ENCODE results near the gene P2RY2. TPM values are rescaled to one million over a fixed set of nuclear protein-coding genes. Genes with fewer than 3 reads are reported as not detected.

Gene P2RY2
- polyA plus RNA-seq, 2 of the 4 experiments (the other 2 are of a cell fraction): 3.7 to 6.4 TPM

- DNase-seq (ENCODE audit: low read depth in 1 of 2, low spot score in 1 of 2) (no peak), ATAC-seq (no peak), FAIRE-seq (no peak)
- TF ChIP-seq ELK1 (IDR thresholded peaks at IDR 0.05; ENCODE audit: low read depth, low read length) (no peak), HOXA7 (CRISPR knock-in tag; IDR thresholded peaks at IDR 0.05) (no peak), KDM1A (IDR thresholded peaks at IDR 0.05; ENCODE audit: low read depth) (no peak), RNF2 (IDR thresholded peaks at IDR 0.05; ENCODE audit: borderline replicate concordance, low read depth) (no peak), POLR2A (IDR thresholded peaks at IDR 0.05; ENCODE audit: low read length) (no peak), FOSB (CRISPR knock-in tag; IDR thresholded peaks at IDR 0.05) (no peak), FOXS1 (CRISPR knock-in tag; IDR thresholded peaks at IDR 0.05) (no peak), PBX3 (IDR thresholded peaks at IDR 0.05) (no peak), PHF8 (IDR thresholded peaks at IDR 0.05; ENCODE audit: borderline replicate concordance, low read depth) (no peak), CTCF (IDR thresholded peaks at IDR 0.05) (no peak), RFX5 (IDR thresholded peaks at IDR 0.05) (no peak), CHD4 (IDR thresholded peaks at IDR 0.05; ENCODE audit: borderline replicate concordance) (no peak), JUNB (IDR thresholded peaks at IDR 0.05) (no peak), MAZ (IDR thresholded peaks at IDR 0.05; ENCODE audit: borderline replicate concordance, low read depth, low read length) (no peak)
- Histone ChIP-seq H3K4me3 (no peak overlapping the region), H3K4me2 (no peak overlapping the region), H3K9me3 (no peaks in the 10 kb centered on the region), H3K27ac (no peak overlapping the region), H3K4me1 (peaks cover 15% of the 10 kb centered on the region; the same call in 1 of the 3 replicates)
- POLR2A ChIA-PET: interaction anchor here (0.6 to 1.5 kb wide), 2 partner anchors 11 to 61 kb away, joined by 3 to 4 read pairs; no protein-coding TSS in a partner anchor
- CTCF ChIA-PET: interaction anchor here (0.6 to 9.2 kb wide), 5 partner anchors 10 to 423 kb away, joined by 3 to 122 read pairs (median 46); no protein-coding TSS in a partner anchor
- WGBS (ENCODE audit: missing lambda C conversion rate): 65% methylated on average over 2 of the region's 2 CpGs
These were observed 28.2 kb downstream of the P2RY2 start for GRCh38 chr11:73246303-73246702.

GRCh38 chr11:73248526-73249185 is 30.6 kb downstream of the P2RY2 start:
- FAIRE-seq (no peak), DNase-seq (ENCODE audit: low read depth in 1 of 2, low spot score in 1 of 2) (no peak), ATAC-seq (no peak)
- WGBS (ENCODE audit: missing lambda C conversion rate): 95% methylated on average over 3 of the region's 3 CpGs
- TF ChIP-seq NFE2L2 (conservative IDR thresholded peaks at IDR 0.05; ENCODE audit: low read length) (peak; percentile 90), HMGXB4 (CRISPR knock-in tag; IDR thresholded peaks at IDR 0.05; ENCODE audit: borderline replicate concordance) (no peak), MAFK (IDR thresholded peaks at IDR 0.05; ENCODE audit: partially characterized antibody) (peak; percentile 90)
- ChIA-PET CTCF (interaction anchor here (0.8 to 1.3 kb wide), 3 partner anchors 40 to 71 kb away, joined by 3 to 8 read pairs (median 4); no protein-coding TSS in a partner anchor), POLR2A (no interaction called here)
- Histone ChIP-seq H3K9me3 (no peaks in the 10 kb centered on the region), H3K4me1 (0 out of 3 replicates have a peak, but pooled peaks cover 5% of the 10 kb centered on the region), H3K4me3 (no peak overlapping the region), H3K4me2 (no peak overlapping the region), H3K27ac (peak overlapping the region; percentile 9 to 44; a peak in 3 of 6 replicates)

All from A549 (cell line).